ENCODE measurements around the gene MRAP2. TPM values are rescaled to one million over a fixed set of nuclear protein-coding genes. Genes with fewer than 3 reads are reported as not detected.
"Not testable (repeated sequence)": the region's sequence is repeated elsewhere in the genome, so short reads cannot be mapped to it uniquely, and the experiment has no call there.

Gene MRAP2
- total and polyA plus RNA-seq, 2 of the 13 experiments (the other 11 are each of a cell fraction or from before 2014, with no cell fraction given), result 0.33 to 3.5 TPM

- TF ChIP-seq ZNF646 (CRISPR knock-in tag; IDR thresholded peaks at IDR 0.05) (peak; percentile 73; the same call in 1 of the 2 replicates), SOX13 (IDR thresholded peaks at IDR 0.05) (peak; percentile 28; the same call in 1 of the 2 replicates), SOX13 (CRISPR knock-in tag; conservative IDR thresholded peaks at IDR 0.05 in 1 of 2, IDR thresholded peaks at IDR 0.05 in 1 of 2) (peak in 1 of 2 experiments; percentile 76; a peak in 2 of 4 replicates), CEBPG (CRISPR knock-in tag; IDR thresholded peaks at IDR 0.05) (0 out of 2 replicates have a peak, but pooled peaks have one; percentile 7), CREM (IDR thresholded peaks at IDR 0.05) (peak; percentile 43; the same call in 1 of the 2 replicates), HNF4A (CRISPR knock-in tag; IDR thresholded peaks at IDR 0.05) (peak; percentile 65), ZNF280D (CRISPR knock-in tag; IDR thresholded peaks at IDR 0.05) (0 out of 2 replicates have a peak, but pooled peaks have one; percentile 61), KDM1A (CRISPR knock-in tag; IDR thresholded peaks at IDR 0.05) (peak; percentile 40; the same call in 1 of the 2 replicates), RCOR2 (CRISPR knock-in tag; IDR thresholded peaks at IDR 0.05) (peak; percentile 75; the same call in 1 of the 2 replicates), EP300 (IDR thresholded peaks at IDR 0.05; ENCODE audit: low read depth in 2 of 2, low read length in 2 of 2) (peak in 1 of 2 experiments; percentile 55; a peak in 1 of 4 replicates), ZSCAN5A (CRISPR knock-in tag; IDR thresholded peaks at IDR 0.05; ENCODE audit: borderline replicate concordance) (peak; percentile 35; the same call in 1 of the 2 replicates), ZMYM2 (CRISPR knock-in tag; IDR thresholded peaks at IDR 0.05) (peak; percentile 82; the same call in 1 of the 2 replicates), GFI1 (CRISPR knock-in tag; IDR thresholded peaks at IDR 0.05; ENCODE audit: borderline replicate concordance) (peak; percentile 21; the same call in 1 of the 2 replicates), BCL6 (CRISPR knock-in tag; IDR thresholded peaks at IDR 0.05) (0 out of 2 replicates have a peak, but pooled peaks have one; percentile 11), MIXL1 (CRISPR knock-in tag; IDR thresholded peaks at IDR 0.05) (peak; percentile 60; the same call in 1 of the 2 replicates), FOXA3 (CRISPR knock-in tag; IDR thresholded peaks at IDR 0.05) (peak; percentile 65; the same call in 1 of the 2 replicates)
- TF ChIP-seq CREM (CRISPR knock-in tag; IDR thresholded peaks at IDR 0.05); EP300 (CRISPR knock-in tag; IDR thresholded peaks at IDR 0.05; ENCODE audit: borderline replicate concordance): not testable (repeated sequence)
Observed at GRCh38 chr6:84129588-84129987, 96.0 kb downstream of the MRAP2 start (continued).
